Keratinocyte (primary cell): Measurements from ENCODE around the gene ULK4. TPM values are rescaled to one million over a fixed set of nuclear protein-coding genes. Genes with fewer than 3 reads are reported as not detected.
"Not testable (repeated sequence)": the region's sequence is repeated elsewhere in the genome, so short reads cannot be mapped to it uniquely, and the experiment has no call there.

Experiments
- DNase-seq: peaks from one replicate; pipeline ENCODE4 v3.0.0-alpha.2; 2011; ENCODE audit warnings: low read depth, missing footprints, low spot score
- FAIRE-seq: peaks from 2 replicates; lab custom pipeline; 2011; peaks lifted over from hg19 to GRCh38; lab: Jason Lieb, UNC
- H2AFZ ChIP-seq: 2 replicates; pipeline ENCODE4 v1.6.0; 2012; ENCODE audit warnings: low read length, control low read depth, inconsistent platforms; ENCODE audit not compliant: control insufficient read depth
- H3K27ac ChIP-seq: 2 replicates; pipeline ENCODE4 v1.5.1; 2011; ENCODE audit warnings: low read length; ENCODE audit not compliant: control insufficient read depth, insufficient read depth
- H3K27me3 ChIP-seq: 3 replicates; pipeline ENCODE4 v1.6.0; 2011; ENCODE audit warnings: low read length; ENCODE audit not compliant: control insufficient read depth, insufficient read depth; ENCODE audit errors: extremely low read depth
- H3K36me3 ChIP-seq, 2 experiments: 2 replicates in 1 of 2; 3 replicates in 1 of 2; pipeline ENCODE4 v1.5.1; 2011; ENCODE audit warnings: low read length in 2 of 2, mild to moderate bottlenecking in 1 of 2; ENCODE audit not compliant: control insufficient read depth in 2 of 2, insufficient read depth in 2 of 2; ENCODE audit errors: extremely low read depth in 1 of 2
- H3K4me1 ChIP-seq: 3 replicates; pipeline ENCODE4 v1.5.1; 2011; ENCODE audit warnings: low read length; ENCODE audit not compliant: control insufficient read depth, insufficient read depth; ENCODE audit errors: extremely low read depth
- H3K4me2 ChIP-seq: 3 replicates; pipeline ENCODE4 v1.6.0; 2011; ENCODE audit warnings: low read depth, low read length; ENCODE audit not compliant: control insufficient read depth, insufficient read depth; ENCODE audit errors: extremely low read depth
- H3K4me3 ChIP-seq, 3 experiments: fragments of 200-600 bp in 1 of 3; sonication (generic) in 1 of 3; 2 replicates in 2 of 3; 3 replicates in 1 of 3; pipeline ENCODE4 v1.5.1; 2011 to 2016; ENCODE audit warnings: low read length in 3 of 3, mild to moderate bottlenecking in 3 of 3, control low read depth in 2 of 3, inconsistent platforms in 1 of 3, low read depth in 1 of 3, mixed read lengths in 1 of 3, mixed run types in 1 of 3, moderate library complexity in 1 of 3; ENCODE audit not compliant: control insufficient read depth in 2 of 3, insufficient read depth in 2 of 3; ENCODE audit errors: extremely low read depth in 1 of 3
- H3K79me2 ChIP-seq: 2 replicates; pipeline ENCODE4 v1.6.0; 2012; ENCODE audit warnings: low read length; ENCODE audit not compliant: control insufficient read depth, insufficient read depth
- H3K9ac ChIP-seq: 3 replicates; pipeline ENCODE4 v1.6.0; 2011; ENCODE audit warnings: low read length; ENCODE audit not compliant: control insufficient read depth, insufficient read depth; ENCODE audit errors: extremely low read depth
- H3K9me1 ChIP-seq: 3 replicates; pipeline ENCODE4 v1.6.0; 2011; ENCODE audit warnings: low read length; ENCODE audit not compliant: control insufficient read depth, insufficient read depth; ENCODE audit errors: extremely low read depth
- H3K9me3 ChIP-seq: 2 replicates; pipeline ENCODE4 v1.5.1; 2012; ENCODE audit warnings: low read depth, low read length; ENCODE audit not compliant: control insufficient read depth
- H4K20me1 ChIP-seq: 3 replicates; pipeline ENCODE4 v1.6.0; 2011; ENCODE audit warnings: low read length; ENCODE audit not compliant: control insufficient read depth, insufficient read depth; ENCODE audit errors: extremely low read depth
- EZH2 ChIP-seq: IDR thresholded peaks from one replicate; pipeline ENCODE4 v1.6.1; 2012; ENCODE audit warnings: inconsistent platforms, mild to moderate bottlenecking, low read length, moderate library complexity
- dilution Hi-C: fragments of 300-500 bp; cut with MboI; formaldehyde crosslinking; loops from one replicate; pipeline ENCODE4 v1.7.0; 2020; ENCODE audit warnings: low sequenced_read_pairs; ENCODE audit not compliant: extremely low pct_ligation_motif_present
- polyA plus RNA-seq, 5 experiments: library from polyadenylated mRNA; depleted of rRNA in 3 of 5; stranded (reverse) in 3 of 5; stranded (forward) in 1 of 5; unstranded in 1 of 5; fragments of >200 nt; gene quantifications; 1 replicate in 1 of 5; 2 replicates in 3 of 5; 3 replicates in 1 of 5; pipeline versions ENCODE4 v1.2.1 to v1.2.3, GENCODE V29; 2011 to 2012; ENCODE audit warnings: missing spikeins in 2 of 5, low read depth in 1 of 5, low replicate concordance in 1 of 5
- TF ChIP-seq, protein P1 (sequence below), 3 experiments: IDR thresholded peaks in 1 of 3; conservative IDR thresholded peaks in 1 of 3; optimal IDR thresholded peaks in 1 of 3; 2 replicates in 2 of 3; 3 replicates in 1 of 3; pipeline versions ENCODE3 to v1.5.1; 2011; ENCODE audit warnings: low read length in 3 of 3, mild to moderate bottlenecking in 3 of 3, moderate library complexity in 2 of 3, control low read depth in 1 of 3, inconsistent platforms in 1 of 3; ENCODE audit not compliant: insufficient read depth in 2 of 3; ENCODE audit errors: extremely low read depth in 1 of 3

The ULK4 gene
- polyA plus RNA-seq, 1 donor (not counting 4 experiments of a cell fraction or from before 2014, with no cell fraction given): 6.1 TPM

DNA sequence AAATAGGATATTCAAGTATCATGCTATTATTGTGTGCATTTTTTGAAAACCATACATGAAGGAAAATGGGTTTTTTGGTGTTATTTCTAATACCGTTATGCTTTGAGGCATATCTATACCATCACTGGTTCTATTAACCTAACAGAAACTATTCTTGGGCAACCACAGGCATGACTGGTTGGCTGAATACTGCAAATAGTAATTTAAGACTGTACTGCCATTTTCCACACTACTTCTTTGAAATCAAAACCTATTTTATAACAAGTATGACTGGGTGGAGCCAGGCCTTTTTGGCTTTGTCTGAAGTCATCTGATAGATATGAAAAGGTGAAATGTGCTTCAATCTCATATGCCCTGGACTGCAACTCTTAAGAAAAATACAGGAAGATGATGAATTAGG is 115.1 kb downstream of the ULK4 start:
- Histone ChIP-seq H3K4me3 (no peak overlapping the region), H4K20me1 (no peaks in the 10 kb centered on the region), H3K79me2 (no peaks in the 10 kb centered on the region), H3K36me3 (no peaks in the 10 kb centered on the region), H3K27ac (no peak overlapping the region), H3K9me3 (no peaks in the 10 kb centered on the region), H3K4me2 (no peak overlapping the region), H3K4me1 (no peaks in the 10 kb centered on the region), H3K27me3 (no peaks in the 10 kb centered on the region), H2AFZ (no peak overlapping the region), H3K9me1 (no peaks in the 10 kb centered on the region), H3K9ac (no peak overlapping the region)
- DNase-seq: no peak
- dilution Hi-C loops: no loop called here
- TF ChIP-seq, protein P1, sequence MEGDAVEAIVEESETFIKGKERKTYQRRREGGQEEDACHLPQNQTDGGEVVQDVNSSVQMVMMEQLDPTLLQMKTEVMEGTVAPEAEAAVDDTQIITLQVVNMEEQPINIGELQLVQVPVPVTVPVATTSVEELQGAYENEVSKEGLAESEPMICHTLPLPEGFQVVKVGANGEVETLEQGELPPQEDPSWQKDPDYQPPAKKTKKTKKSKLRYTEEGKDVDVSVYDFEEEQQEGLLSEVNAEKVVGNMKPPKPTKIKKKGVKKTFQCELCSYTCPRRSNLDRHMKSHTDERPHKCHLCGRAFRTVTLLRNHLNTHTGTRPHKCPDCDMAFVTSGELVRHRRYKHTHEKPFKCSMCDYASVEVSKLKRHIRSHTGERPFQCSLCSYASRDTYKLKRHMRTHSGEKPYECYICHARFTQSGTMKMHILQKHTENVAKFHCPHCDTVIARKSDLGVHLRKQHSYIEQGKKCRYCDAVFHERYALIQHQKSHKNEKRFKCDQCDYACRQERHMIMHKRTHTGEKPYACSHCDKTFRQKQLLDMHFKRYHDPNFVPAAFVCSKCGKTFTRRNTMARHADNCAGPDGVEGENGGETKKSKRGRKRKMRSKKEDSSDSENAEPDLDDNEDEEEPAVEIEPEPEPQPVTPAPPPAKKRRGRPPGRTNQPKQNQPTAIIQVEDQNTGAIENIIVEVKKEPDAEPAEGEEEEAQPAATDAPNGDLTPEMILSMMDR (optimal IDR thresholded peaks at IDR 0.05 in 1 of 3, IDR thresholded peaks at IDR 0.05 in 1 of 3, conservative IDR thresholded peaks at IDR 0.05 in 1 of 3; ENCODE audit: extremely low read depth in 1 of 3, insufficient read depth in 2 of 3, low read length in 3 of 3): no peak
- TF ChIP-seq EZH2: no peak
- FAIRE-seq: no peak

DNA sequence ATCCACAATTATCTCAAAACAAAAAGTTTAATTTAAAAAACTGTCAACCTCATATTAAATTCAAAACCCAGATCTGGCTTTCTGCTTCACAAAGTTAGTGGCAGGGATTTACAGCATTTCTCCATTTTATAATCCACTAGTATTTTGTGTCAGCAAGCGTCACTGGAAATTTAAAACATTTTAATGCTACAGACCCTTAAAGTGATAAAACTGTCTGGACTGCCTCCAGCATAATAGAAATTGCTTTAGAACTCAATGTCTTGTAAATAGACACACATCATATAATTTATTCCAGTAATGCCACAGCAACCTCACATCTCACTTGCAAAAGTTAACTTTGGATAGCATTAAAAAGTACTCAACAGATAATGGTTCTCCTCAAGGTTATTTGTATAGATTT is 116.1 kb downstream of the ULK4 start:
- H3K9ac ChIP-seq: no peak overlapping the region
- H3K4me3 ChIP-seq: no peak overlapping the region
- H3K27ac ChIP-seq: no peak overlapping the region
- TF ChIP-seq, protein P1 (optimal IDR thresholded peaks at IDR 0.05 in 1 of 3, IDR thresholded peaks at IDR 0.05 in 1 of 3, conservative IDR thresholded peaks at IDR 0.05 in 1 of 3; ENCODE audit: extremely low read depth in 1 of 3, insufficient read depth in 2 of 3, low read length in 3 of 3): no peak
- no peak for TF ChIP-seq EZH2
- no peak for FAIRE-seq
- no peaks in the 10 kb centered on the region for H3K9me1 ChIP-seq
- no peaks in the 10 kb centered on the region for H4K20me1 ChIP-seq
- no peak overlapping the region for H3K4me2 ChIP-seq
- no peaks in the 10 kb centered on the region for H3K27me3 ChIP-seq
- H3K9me3 ChIP-seq: no peaks in the 10 kb centered on the region
- H3K36me3 ChIP-seq: no peaks in the 10 kb centered on the region
- dilution Hi-C loops: no loop called here
- no peaks in the 10 kb centered on the region for H3K4me1 ChIP-seq
- no peaks in the 10 kb centered on the region for H3K79me2 ChIP-seq
- H2AFZ ChIP-seq: no peak overlapping the region
- DNase-seq: no peak

DNA sequence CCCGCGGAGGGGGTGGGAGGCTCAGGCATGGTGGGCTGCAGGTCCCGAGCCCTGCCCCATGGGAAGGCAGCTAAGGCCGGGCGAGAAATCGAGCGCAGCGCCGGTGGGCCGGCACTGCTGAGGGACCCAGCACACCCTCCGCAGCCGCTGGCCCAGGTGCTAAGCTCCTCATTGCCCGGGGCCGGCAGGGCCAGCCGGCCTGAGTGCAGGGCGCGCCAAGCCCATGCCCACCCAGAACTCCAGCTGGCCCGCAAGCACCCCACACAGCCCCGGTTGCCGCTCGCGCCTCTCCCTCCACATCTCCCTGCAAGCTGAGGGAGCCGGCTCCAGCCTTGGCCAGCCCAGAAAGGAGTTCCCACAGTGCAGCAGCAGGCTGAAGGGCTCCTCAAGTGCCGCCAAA is 117.6 kb downstream of the ULK4 start:
- H3K9me3 ChIP-seq: not testable (repeated sequence)

DNA sequence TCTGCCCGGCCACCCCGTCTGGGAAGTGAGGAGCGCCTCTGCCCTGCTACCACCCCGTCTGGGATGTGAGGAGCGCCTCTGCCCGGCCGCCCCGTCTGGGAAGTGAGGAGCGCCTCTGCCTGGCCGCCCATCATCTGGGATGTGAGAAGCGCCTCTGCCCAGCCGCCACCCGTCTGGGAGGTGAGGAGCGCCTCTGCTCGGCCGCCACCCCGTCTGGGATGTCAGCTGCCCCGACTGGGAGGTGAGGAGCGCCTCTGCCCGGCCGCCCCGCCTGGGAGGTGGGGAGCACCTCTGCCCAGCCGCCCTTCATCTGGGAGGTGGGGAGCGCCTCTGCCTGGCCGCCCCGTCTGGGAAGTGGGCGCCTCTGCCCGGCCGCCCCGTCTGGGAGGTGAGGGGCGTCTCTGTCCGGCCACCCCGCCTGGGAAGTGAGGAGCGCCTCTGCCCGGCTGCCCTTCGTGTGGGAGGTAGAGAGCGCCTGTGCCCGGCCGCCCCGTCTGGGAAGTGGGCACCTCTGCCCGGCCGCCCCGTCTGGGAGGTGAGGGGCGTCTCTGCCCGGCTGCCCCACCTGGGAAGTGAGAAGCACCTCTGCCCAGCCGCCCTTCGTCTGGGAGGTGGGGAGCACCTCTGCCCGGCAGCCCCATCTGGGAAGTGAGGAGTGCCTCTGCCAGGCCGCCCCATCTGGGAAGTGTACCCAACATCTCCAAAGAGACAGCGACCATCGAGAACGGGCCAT is 120.8 kb downstream of the ULK4 start:
- H3K9ac ChIP-seq, H3K4me3 ChIP-seq, H3K9me3 ChIP-seq, DNase-seq, H2AFZ ChIP-seq, H3K27ac ChIP-seq, H3K4me1 ChIP-seq, FAIRE-seq, H3K79me2 ChIP-seq, H3K36me3 ChIP-seq, H3K9me1 ChIP-seq, H3K27me3 ChIP-seq, H3K4me2 ChIP-seq, H4K20me1 ChIP-seq, dilution Hi-C loops: not testable (repeated sequence)

More for the DNA sequence above, 117.6 kb downstream of the ULK4 start:
- H3K36me3 ChIP-seq, H3K4me2 ChIP-seq, FAIRE-seq, H3K4me1 ChIP-seq, H3K27ac ChIP-seq, H3K79me2 ChIP-seq, H3K27me3 ChIP-seq, dilution Hi-C loops, DNase-seq, H2AFZ ChIP-seq, H4K20me1 ChIP-seq, H3K9me1 ChIP-seq, H3K4me3 ChIP-seq, H3K9ac ChIP-seq: not testable (repeated sequence)
